A172 (cell line): ENCODE data around the gene PNISR. TPM values are rescaled to one million over a fixed set of nuclear protein-coding genes. Genes with fewer than 3 reads are reported as not detected.
A peak's percentile ranks its signal among the peaks of the same experiment; 100 is the strongest.
"Not testable (repeated sequence)": the region's sequence is repeated elsewhere in the genome, so short reads cannot be mapped to it uniquely, and the experiment has no call there.

ENCODE experiments used
- DNase-seq: peaks from one replicate; pipeline ENCODE4 v3.0.0-alpha.2; 2015; ENCODE audit warnings: low spot score
- total RNA-seq: library from RNA; depleted of rRNA; stranded (reverse); fragments of >200 nt; shearing (Covaris generic); gene quantifications from 2 replicates; pipeline ENCODE4 v1.2.3, GENCODE V29; 2014; rRNA removed

Gene PNISR, protein sequence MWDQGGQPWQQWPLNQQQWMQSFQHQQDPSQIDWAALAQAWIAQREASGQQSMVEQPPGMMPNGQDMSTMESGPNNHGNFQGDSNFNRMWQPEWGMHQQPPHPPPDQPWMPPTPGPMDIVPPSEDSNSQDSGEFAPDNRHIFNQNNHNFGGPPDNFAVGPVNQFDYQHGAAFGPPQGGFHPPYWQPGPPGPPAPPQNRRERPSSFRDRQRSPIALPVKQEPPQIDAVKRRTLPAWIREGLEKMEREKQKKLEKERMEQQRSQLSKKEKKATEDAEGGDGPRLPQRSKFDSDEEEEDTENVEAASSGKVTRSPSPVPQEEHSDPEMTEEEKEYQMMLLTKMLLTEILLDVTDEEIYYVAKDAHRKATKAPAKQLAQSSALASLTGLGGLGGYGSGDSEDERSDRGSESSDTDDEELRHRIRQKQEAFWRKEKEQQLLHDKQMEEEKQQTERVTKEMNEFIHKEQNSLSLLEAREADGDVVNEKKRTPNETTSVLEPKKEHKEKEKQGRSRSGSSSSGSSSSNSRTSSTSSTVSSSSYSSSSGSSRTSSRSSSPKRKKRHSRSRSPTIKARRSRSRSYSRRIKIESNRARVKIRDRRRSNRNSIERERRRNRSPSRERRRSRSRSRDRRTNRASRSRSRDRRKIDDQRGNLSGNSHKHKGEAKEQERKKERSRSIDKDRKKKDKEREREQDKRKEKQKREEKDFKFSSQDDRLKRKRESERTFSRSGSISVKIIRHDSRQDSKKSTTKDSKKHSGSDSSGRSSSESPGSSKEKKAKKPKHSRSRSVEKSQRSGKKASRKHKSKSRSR
- 43.2 and 56.6 TPM in 2 replicates for total RNA-seq

DNA sequence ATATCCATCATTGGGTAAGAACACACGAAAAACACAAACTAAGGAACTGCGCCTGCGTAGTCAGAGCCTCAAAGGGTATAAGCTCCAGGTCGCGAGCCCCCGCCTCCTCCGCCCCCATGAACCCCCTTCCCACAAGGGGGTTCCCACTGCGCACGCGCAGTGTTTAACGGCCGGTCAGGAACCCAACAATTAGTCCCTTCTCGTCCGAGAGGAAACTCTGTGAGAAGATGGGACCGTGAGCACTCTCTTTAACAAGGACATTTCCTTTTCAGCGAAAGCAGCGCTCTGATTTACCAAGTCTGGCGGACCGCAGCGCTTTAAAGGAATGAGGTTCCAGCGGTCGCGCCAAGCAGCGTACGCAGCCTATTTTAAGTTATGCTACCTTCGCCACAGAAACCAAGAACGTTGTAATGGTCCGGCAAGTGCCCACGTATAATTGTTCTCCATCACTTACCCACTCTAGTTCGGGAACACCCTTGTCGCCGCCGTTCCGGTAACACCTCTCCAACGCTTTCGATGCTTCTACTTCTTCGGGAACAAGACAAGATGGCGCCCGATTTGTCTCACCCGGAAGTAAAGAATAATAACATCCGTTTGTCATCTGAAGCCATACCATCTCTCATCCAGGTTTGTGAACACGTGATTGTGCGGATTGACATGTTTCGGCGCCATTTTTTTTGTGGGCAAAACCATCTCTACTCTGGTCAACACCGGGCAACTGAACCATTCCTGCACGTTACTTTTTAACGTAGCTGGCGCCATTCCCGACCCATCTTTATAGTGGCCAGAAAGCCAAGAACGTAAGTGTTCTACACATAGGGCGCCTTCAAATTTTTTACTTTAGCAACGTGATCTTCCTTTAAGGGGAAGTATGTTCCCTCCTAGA lies at the start of gene PNISR:
Gene PNISR, minus strand, starts transcription at position 548 of the 886 bp plus-strand sequence. CDS start 10,649 bp downstream, outside the sequence.
- DNase-seq: peak; percentile 97

DNA sequence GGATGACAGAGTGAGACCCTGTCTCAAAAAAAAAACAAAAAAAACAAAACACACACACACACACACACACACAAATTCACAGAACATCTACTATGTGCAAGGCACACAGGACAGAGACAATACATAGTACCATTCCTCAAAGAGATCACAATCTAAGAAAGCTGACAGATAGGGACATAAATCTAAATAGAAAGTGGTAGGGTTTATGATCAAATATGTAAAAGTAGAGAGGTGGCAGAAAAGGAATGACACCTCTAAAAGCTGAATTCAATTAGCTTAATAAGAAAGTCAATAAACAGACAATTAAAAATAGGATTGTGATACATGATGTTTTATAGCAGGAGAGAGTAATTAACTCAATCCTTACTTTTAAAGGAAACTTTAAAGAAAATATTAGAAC lies 48.6 kb upstream of the PNISR start:
- DNase-seq: no peak

DNA sequence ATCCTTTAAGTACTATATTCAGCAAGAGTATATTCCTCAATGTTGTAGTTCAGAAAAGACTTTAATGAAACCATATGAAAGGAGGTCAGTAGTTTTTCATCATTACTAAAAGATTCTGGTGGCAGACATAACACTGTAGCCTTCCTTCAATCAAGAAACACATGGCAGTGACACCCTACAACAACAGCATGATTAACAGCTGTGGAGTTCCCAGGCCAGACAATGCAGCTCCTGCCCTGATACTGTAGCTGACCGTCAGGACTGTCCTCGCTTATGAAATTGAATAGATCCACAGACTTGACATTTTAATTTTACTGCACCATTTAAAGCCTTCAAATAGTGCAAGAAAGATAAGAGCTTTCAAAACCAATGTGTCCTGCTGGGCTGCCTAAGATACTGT lies 46.5 kb upstream of the PNISR start:
- no peak for DNase-seq

DNA sequence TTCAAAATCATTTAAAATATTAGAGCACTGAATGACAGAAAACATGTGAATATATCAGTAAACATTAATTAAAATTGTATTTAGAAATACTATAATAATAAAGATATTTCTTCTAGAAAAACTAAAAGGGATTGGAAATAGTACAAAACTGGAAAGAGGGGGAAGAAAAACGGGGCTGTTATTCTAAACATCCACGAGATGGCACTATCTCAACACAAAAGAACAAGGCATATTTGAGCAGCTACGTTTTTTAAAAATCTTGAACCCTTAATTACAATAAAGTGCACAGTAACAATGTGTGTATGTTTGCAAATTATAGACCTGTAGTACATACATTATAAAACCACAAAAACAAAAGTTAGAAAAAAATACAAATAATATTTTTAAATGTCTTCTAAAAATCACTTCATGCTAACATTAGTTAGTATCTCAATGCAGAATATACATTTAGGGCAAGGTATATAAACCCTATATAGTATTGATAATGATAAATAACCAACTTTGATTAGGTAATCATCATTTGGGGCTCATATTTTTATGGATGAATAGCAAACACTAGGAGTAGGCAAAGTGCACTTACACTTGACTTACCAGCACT lies 42.5 kb upstream of the PNISR start:
- DNase-seq: peak; percentile 7

DNA sequence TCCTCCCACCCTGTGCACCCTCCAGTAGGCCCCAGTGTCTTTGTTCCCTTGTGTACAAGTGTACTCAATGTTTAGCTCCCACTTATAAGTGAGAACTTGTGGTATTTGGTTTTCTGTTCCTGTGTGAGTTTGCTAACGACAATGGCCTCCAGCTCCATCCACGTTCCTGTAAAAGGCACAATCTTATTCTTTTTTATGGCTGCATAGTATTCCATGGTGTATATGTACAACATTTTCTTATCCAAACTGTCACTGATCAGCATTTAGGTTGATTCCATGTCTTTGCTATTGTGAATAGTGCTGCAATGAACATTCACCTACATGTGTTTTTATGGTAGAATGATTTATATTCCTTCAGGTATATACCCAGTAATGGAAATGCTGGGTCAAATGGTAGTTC lies 34.0 kb upstream of the PNISR start:
- not testable (repeated sequence) for DNase-seq

DNA sequence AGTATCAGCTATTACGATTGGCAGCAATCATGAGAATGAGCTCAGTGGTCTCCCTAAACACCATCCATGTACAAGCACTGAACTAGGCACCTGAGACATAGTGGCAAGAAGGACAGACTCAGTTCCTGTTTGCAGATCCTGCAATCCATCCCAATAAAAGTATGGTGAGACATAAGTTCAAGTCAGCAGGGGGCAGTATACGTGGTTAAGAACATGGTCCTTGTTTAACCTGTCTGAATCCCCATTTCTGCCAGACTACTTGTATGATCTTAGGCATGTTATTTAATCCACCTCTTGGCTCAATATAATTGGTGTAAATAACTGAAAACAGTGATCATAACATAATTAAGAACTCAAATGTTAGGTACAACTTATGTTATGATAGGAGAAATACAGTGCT lies 33.2 kb upstream of the PNISR start:
- DNase-seq: peak; percentile 4

DNA sequence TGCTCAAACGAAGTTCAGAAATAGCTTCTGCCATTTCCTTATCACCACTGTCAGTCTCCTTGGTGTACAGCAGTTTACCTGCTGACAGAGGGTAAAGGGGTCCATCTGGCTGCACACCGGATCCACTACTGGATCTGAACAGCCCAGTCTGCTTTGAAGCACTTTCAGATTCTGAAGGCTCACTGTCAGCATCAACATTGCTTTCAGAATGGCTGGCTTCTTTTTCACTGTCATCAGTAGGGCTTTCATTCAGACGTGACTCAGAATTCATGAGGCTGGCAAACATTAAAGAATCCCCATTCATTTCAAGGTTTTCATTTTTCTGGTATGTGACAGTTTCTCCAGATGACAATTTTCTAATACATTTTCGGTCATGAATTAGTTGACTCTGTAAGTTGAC lies 21.0 kb upstream of the PNISR start:
- DNase-seq: no peak

DNA sequence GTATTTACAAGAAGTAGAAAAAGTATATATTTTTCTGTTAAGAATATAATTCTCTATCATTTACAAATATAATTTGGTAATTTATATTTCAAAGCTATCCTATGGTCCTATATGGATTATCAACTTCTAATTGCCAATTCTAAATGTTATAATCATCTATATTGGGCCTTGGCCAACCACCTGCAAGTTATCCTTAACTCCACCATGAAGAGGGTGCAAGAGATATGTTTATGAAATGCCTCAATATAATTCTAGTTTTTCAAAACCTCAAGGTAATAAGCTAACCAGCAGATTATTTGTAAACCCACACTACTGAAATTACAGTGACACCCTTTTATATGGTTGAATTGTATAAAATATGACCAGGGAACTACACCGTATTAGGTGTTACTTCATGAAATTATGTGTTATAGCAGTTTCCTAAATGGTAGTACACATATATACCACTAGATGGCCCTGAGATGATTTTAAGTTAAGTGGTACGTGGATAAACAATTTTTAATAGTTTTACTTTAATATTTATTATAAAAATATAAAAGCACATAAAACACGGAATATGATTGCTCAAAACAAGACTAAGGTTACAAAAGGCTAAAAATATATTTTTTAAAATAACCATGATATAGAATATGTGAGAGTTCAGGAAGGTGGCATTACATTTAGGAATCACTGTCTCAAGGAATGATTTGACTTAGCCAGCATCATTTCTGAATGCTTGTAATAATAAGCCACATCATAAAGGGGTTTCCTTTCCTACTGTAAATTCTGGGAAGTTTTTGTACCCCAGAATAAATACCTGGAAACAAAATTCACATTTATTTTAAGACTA lies 9.8 kb upstream of the PNISR start:
- DNase-seq: peak; percentile 10

DNA sequence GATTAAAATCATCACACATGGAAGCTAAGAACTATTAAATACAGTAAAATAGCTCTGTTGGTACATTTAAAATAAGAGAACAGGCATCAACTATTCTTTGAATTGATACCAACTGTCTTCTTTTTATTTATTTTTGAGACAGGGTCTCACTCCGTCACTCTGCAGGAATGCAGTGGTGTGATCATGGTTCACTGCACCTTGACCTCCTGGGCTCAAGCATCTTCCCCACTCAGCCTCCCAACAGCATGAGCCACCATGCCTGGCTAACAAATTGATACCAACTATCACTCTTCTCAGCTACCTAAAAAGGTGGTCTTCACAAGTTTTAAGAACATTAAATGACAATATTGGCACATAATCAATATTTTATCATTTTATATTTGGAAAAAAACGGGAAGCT lies 7.8 kb upstream of the PNISR start:
- no peak for DNase-seq

DNA sequence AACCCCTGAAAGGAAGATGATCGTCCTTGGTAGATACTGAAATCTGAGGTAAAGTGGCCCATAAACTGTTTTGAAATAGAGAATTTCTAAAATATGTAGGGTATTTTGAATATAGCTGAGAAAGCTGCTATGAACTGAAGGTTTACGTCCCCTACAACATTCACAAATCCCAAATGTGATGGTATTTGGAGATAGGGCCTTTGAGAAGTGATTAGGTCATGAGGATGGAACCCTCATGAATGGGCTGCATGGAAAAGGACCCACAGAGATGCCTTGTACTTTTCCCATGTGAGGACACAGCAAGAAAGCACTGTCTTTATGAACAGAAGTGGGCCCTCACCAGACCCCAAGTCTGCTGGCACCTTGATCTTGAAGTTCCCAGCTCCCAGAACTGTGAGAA lies 6.8 kb upstream of the PNISR start:
- no peak for DNase-seq

DNA sequence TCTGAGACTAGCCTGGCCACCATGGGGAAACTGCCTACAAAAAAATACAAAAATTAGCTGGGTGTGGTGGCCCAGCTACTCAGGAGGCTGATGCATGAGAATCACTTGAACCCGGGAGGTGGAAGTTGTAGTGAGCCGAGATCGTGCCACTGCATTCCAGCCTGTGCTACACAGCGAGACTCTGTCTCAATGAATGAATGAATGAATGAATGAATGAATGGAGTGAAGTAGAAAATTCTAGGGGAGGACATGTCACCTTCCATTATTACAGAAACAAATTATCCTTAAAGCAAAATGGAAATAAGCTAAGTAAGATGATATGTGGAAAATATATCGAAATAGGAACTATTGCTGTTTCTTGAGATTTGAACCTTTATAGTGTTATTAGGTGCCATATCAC lies 2.9 kb upstream of the PNISR start:
- DNase-seq: no peak

DNA sequence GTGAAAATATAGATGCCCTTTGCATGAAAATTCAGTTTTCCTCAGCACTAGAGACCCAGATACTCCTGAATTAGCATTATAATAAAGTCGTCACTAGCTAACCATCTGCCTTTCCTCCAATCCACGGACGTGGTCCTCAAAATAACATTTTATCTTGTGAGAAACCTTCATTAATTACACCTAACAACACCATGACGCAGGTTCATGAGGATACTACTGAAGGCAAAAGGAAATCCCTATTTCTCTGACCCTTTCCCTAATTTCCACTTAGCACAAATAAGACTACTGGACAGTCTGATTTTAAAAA lies 1.3 kb upstream of the PNISR start:
- peak; percentile 5 for DNase-seq

DNA sequence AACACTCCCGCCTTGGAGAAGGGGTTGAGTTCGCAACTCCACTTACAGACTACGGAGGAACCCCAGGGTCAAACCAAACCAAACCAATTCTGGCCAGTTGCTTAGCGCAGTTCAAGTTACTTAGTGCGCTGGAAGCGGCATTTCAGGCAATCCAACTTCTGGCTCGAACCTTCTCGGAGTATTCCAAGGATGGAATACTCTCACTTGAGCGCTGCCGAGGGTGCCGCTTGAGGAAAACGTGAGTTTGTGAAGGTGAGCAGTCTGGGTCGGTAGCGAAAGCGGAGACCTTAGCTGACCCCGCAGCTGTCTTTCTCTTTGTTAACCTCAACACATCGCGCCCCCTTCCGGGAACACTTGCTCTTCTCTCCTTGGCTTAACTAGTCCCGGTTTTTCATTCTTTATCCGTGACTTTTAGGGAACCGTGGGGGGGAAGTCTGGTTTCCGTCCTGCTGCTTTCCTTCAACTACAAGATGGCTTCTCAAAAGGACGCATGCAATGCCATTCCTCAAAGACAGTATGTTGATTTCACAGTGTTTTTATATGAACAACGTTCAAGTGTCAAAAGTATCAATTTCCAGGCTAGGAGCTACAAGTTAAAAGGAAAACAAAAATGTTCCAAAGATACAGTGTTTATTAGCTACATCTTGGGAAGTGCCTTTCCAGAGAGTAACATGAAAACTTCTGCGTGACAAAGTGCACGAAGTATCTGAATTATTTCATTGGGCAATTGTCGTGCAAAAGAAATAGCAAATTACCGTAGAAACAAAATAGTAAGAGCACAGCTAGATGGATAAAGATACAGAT lies 741 bp upstream of the PNISR start:
- DNase-seq: peak; percentile 79

DNA sequence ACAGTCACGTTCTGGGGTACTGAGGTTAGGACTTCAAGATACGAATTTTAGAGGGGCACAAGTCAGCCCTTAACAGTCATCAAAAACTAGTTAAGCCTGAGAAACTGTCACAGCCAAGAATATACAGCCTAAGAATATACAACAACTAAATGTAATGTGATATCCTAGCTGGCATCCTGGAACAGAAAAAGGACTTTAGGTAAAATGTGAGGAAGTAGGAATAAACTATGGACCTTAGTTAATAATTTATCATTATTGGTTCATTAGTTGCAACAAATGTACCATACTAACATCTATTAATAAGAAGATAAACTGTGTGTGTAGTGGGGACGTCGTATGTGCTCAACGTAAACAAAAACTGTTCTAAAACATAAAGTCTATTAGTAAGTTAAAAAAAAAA lies 1.1 kb downstream of the PNISR start:
- no peak for DNase-seq

DNA sequence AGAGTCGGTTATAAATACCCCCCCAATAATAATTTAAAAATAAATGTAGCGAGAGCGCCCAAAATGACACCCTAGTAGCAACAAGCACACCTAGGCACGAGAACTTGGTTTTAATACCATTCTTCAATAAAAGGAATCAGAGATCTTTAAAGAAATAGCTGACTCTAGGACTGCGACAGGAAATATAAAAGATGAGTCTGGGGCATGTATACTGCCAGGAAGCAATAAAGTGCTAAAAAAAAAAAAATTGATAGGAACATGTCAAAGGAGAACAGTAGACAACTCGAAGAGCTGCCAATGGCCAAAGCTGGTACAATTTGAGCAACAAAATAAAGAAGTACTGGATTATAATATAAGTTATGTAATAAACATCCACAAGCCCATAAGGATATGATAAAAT lies 2.2 kb downstream of the PNISR start:
- no peak for DNase-seq

DNA sequence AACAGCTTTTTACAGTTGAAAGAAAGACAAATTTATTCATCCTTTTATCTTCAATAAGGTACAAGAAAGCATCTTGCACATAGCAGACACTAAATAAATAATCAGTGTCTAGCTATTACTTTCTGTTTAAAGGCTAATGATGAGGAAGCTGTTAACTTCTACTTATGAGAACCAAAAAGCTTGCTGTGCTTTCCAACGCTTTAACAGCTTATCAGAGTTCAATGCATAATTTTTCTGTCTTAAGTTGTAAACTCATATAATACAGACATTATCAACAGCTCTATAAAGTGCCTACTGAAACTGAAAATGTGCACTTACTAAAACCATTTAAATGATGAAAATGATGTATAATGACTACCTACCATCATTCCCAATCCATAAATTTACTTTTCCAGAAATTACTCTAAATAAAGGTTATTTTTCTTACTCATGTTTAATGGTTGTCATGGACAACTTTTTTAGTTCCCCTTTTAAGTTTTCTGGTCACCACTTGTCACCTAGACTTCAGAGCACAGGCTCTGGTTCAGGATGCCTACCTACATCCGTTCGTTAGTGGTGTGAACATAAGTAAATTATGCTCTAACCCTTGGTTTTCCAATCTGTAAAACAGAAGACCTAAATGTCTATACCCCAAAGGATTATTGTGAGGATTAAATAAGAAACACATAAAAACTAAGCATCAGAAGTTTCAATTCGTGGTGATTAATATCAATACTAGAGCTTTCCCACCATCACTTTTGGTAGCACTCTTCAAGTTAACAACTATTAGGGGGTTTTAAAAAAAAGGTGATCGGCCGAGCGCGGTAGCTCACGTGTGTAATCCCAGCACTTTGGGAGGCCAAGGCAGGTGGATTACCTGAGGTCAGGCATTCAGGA lies 8.0 kb downstream of the PNISR start:
- DNase-seq: no peak

DNA sequence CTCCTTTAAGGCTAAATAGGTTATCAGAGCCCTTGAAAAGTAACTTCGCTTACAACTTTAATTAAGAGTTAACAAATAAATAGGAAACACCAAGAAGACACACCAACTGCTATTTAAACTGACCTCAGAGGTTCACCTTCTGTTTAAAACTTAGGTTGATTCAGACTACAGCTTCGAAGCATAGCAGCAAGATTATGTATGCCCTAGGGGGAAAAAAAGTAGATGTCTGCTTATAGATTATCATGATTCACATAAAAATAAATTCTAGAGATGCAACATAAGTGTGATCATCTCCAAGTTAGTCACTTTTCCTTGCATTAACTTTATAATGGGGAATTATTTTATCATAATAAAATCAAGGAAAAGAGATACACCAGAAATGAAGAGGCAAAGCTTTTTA lies 8.9 kb downstream of the PNISR start:
- no peak for DNase-seq

DNA sequence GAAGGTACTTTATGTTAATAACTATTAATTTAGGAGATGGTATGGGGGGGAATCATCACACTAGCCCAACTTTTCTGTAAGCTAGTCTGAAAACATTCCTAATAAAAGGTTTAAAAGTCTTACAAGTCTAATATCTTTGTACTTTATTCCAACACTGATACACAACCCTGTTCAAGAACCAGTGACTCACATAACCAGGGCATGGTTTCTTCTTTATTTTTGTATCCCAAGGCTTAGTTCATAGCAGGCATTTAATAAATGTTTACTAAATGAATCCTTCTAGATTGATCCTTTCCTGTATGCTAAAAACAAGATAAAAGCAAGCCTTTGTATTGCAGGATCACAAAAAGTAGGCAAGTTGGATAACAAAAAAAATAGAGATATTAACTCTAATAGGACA lies 9.7 kb downstream of the PNISR start:
- no peak for DNase-seq

DNA sequence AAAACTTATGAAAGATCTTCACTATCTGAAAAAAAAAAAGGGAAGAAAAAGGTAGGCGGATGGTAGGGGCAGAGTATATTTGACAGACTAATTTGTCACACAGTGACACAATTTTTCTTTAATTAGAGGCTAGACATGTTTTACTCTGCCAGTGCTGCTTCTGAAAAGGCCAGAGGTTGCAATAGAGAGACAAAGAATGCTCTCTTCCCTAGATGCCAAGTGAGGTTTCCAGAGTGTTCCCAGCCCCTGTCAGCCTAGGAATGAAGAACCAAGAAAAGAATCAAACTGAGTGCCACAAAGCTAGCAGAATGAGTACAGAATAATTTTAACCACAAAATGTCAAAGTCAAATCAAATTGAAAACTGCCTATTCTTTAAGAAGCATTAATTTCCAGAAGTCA lies 13.0 kb downstream of the PNISR start:
- no peak for DNase-seq
